ENCODE measurements around the gene GABRD. TPM values are rescaled to one million over a fixed set of nuclear protein-coding genes. Genes with fewer than 3 reads are reported as not detected.

Gene GABRD
- total RNA-seq, 3 donors from 2014 or later (not counting 1 experiment from before 2014, with no cell fraction given): 0.19 to 0.33 TPM; not detected in 1

GRCh38 chr1:2045468-2046173, 26.5 kb downstream of the GABRD start:
- intact Hi-C loops (cut with micrococcal nuclease): loop anchor here (5.0 kb wide), 1 partner anchor 103 kb away; no protein-coding TSS in a partner anchor
- Mint-ChIP-seq H3K27me3 (ENCODE audit: low read depth in 2 of 2) (peaks cover 5 to 25% of the 10 kb centered on the region in 2 donors), H3K36me3 (no peaks in the 10 kb centered on the region), H3K4me1 (peaks cover 18 to 26% of the 10 kb centered on the region in 2 donors), H3K4me3 (peak overlapping the region; percentile 59), H3K27ac (no peak overlapping the region), H3K9me3 (no peaks in the 10 kb centered on the region)
- TF ChIP-seq CTCF (IDR thresholded peaks at IDR 0.05): no peak
- H3K4me1 ChIP-seq (ENCODE audit: control insufficient read depth, insufficient read depth, low read length): peaks cover 24% of the 10 kb centered on the region
- no peaks in the 10 kb centered on the region for H3K9me3 ChIP-seq (ENCODE audit: control insufficient read depth, insufficient read depth, low read length)
- no peak overlapping the region for H3K4me3 ChIP-seq (ENCODE audit: low read length)
- no peaks in the 10 kb centered on the region for H3K36me3 ChIP-seq (ENCODE audit: control insufficient read depth, insufficient read depth, low read length)
- ATAC-seq (no peak), DNase-seq (no peak)
- 77% methylated on average over 15 of the region's 15 CpGs for WGBS (ENCODE audit: insufficient coverage)
- H3K27ac ChIP-seq (ENCODE audit: low read length): no peak overlapping the region
- H3K27me3 ChIP-seq (ENCODE audit: control insufficient read depth, insufficient read depth, low read length): peaks cover 17% of the 10 kb centered on the region

- Histone ChIP-seq H3K4me3 (ENCODE audit: low read length) (no peak overlapping the region), H3K27me3 (ENCODE audit: control insufficient read depth, insufficient read depth, low read length) (peaks cover 17% of the 10 kb centered on the region), H3K4me1 (ENCODE audit: control insufficient read depth, insufficient read depth, low read length) (peaks cover 30% of the 10 kb centered on the region), H3K36me3 (ENCODE audit: control insufficient read depth, insufficient read depth, low read length) (no peaks in the 10 kb centered on the region), H3K9me3 (ENCODE audit: control insufficient read depth, insufficient read depth, low read length) (no peaks in the 10 kb centered on the region), H3K27ac (ENCODE audit: low read length) (no peak overlapping the region)
- H3K27ac Mint-ChIP-seq: no peak overlapping the region
- ATAC-seq: no peak
- peak in 1 of 2 donors; percentile 61 for DNase-seq
- peaks cover 5 to 25% of the 10 kb centered on the region in 2 donors for H3K27me3 Mint-ChIP-seq (ENCODE audit: low read depth in 2 of 2)
- WGBS (ENCODE audit: insufficient coverage): 34% methylated on average over 20 of the region's 20 CpGs
- H3K36me3 Mint-ChIP-seq: no peaks in the 10 kb centered on the region
- H3K4me1 Mint-ChIP-seq: peaks cover 18 to 26% of the 10 kb centered on the region in 2 donors
- intact Hi-C loops (cut with micrococcal nuclease): loop anchor here (5.0 kb wide), 1 partner anchor 104 kb away; no protein-coding TSS in a partner anchor
- H3K4me3 Mint-ChIP-seq: peak overlapping the region; percentile 59
- H3K9me3 Mint-ChIP-seq: no peaks in the 10 kb centered on the region
- TF ChIP-seq CTCF (IDR thresholded peaks at IDR 0.05): no peak
Measured at GRCh38 chr1:2046174-2046917, 27.2 kb downstream of the GABRD start.

DNA sequence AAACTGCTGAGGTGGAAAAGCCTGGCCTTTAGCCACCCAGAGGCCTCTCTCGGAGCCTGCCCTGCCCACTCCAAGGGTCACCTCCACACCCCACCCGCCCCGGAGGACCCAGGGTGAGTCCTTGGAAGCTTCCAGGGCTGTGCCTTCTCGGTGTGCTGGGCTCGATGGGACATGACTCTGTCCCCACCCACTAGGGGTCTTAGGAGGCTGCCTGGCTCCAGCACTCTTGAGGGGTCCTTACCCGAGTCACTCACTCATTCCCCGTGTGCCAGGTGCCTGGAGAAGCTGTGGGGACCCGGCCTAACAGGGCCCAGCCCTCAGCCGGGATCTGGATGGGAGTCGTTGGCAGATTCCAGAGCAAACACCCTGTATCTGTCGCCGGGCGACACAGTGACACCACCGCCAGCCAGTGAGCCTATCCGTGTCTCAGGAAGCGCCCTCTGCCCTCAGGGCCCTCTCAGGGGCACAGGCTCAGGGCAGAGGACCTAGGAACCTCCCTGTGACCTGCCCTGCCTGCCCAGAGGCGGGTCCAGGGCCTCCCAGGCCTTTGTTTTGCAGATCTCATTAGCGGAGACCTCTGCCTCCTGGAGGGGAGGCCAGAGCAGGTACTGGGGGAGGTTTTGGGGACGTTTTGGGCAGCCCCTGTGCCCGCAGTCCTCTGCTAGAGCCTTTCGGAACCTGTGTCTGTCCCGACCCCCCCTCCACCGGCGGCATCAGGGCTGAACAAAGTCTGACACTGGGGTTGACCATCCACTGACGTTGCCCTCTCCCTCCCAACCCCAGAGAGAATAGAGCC, 28.0 kb downstream of the GABRD start:
- ATAC-seq (no peak), DNase-seq (no peak)
- H3K27me3 ChIP-seq (ENCODE audit: control insufficient read depth, insufficient read depth, low read length): peaks cover 17% of the 10 kb centered on the region
- H3K4me1 ChIP-seq (ENCODE audit: control insufficient read depth, insufficient read depth, low read length): peaks cover 35% of the 10 kb centered on the region
- intact Hi-C loops (cut with micrococcal nuclease): loop anchor here (5.0 kb wide), 1 partner anchor 105 kb away; no protein-coding TSS in a partner anchor
- Mint-ChIP-seq H3K27me3 (ENCODE audit: low read depth in 2 of 2) (peaks cover 5 to 25% of the 10 kb centered on the region in 2 donors), H3K9me3 (no peaks in the 10 kb centered on the region), H3K4me1 (peaks cover 18 to 27% of the 10 kb centered on the region in 2 donors), H3K4me3 (no peak overlapping the region), H3K36me3 (no peaks in the 10 kb centered on the region), H3K27ac (no peak overlapping the region)
- H3K9me3 ChIP-seq (ENCODE audit: control insufficient read depth, insufficient read depth, low read length): no peaks in the 10 kb centered on the region
- 55% methylated on average over 25 of the region's 25 CpGs for WGBS (ENCODE audit: insufficient coverage)
- no peak for TF ChIP-seq CTCF (IDR thresholded peaks at IDR 0.05)
- no peak overlapping the region for H3K27ac ChIP-seq (ENCODE audit: low read length)
- H3K4me3 ChIP-seq (ENCODE audit: low read length): no peak overlapping the region
- no peaks in the 10 kb centered on the region for H3K36me3 ChIP-seq (ENCODE audit: control insufficient read depth, insufficient read depth, low read length)

Measured in natural killer cell (primary cell).